ENCODE data around the gene DBX2.
"Not testable (repeated sequence)": the region's sequence is repeated elsewhere in the genome, so short reads cannot be mapped to it uniquely, and the experiment has no call there.

The DBX2 gene

GRCh38 chr12:45050751-45051571, at the start of gene DBX2:
DBX2 (minus strand) TSS chr12:45051099; CDS start chr12:45050927, 172 bp downstream.
- DNase-seq, result no peak

DNA sequence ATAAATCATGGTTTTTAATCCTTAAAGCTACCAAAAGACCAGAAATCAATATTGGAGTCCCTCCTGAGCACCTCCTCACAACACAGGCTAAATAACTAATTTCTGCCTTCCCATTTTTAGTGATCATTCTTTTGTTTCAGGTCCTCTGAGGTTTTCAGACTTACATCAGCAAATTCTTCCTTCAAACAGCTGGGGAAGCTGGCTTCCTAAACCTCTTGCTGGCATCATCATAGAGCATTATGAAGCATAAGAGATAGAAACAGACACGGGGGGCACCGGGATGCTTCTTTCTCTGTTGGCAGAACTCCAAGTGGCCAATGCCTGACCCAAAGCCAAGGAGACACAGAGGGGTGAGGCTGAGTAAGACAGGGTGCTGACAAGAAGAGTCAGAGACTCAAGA, 47.9 kb upstream of the DBX2 start:
- DNase-seq, result no peak

DNA sequence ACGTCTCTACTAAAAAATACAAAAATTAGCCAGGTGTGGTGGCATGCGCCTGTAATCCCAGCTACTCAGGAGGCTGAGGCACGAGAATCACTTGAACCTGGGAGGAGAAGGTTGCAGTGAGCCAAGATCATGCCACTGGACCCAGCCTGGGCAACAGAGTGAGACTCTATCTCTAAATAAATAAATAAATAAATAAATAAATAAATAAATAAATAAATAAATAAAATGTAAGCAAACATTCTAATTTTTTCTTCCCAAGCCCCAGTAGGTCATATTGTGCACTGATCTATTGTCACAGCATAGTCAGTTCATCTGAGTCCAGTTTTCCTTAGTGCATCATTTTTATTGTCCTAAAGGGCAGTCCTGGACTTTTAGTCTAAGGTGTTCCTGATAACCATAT, 44.5 kb upstream of the DBX2 start:
- DNase-seq, result not testable (repeated sequence)

DNA sequence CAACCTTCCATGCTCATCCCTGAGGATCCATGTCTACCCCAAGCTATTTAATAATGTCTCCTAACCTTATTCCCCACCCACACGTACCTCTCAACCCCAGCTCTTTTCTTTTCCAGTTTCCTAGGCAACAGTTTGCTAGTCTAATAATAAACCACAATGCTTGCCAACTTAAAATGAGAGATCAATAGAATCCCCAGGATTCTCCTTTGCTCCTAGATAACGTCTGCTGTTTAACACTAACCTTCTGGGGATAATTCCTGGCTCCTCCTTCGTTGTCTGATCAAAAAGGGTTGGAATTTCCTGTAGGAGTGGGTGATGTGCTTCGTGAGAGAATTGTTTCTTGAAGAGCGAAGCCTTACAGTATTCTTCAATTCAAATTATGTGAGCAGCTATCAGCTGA, 42.2 kb upstream of the DBX2 start:
- no peak for DNase-seq

GRCh38 chr12:45089411-45090075, 38.6 kb upstream of the DBX2 start:
- DNase-seq, result no peak

GRCh38 chr12:45088608-45089007, 37.7 kb upstream of the DBX2 start:
- no peak for DNase-seq

DNA sequence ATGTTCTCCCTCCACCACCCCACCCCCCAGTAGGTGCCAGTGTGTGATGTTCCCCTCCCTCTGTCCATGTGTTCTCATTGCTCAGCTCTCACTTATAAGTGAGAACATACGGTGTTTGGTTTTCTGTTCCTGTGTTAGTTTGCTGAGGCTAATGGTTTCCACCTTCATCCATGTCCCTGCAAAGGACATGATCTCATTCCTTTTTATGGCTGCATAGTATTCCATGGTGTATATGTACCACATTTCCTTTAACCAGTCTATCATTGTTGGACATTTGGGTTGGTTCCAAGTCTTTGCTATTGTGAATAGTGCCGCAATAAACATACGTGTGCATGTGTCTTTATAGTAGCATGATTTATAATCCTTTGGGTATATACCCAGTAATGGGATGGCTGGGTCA, 33.3 kb upstream of the DBX2 start:
- DNase-seq, result not testable (repeated sequence)

- no peak for DNase-seq
These were observed 26.4 kb upstream of the DBX2 start for GRCh38 chr12:45077251-45077650.

DNA sequence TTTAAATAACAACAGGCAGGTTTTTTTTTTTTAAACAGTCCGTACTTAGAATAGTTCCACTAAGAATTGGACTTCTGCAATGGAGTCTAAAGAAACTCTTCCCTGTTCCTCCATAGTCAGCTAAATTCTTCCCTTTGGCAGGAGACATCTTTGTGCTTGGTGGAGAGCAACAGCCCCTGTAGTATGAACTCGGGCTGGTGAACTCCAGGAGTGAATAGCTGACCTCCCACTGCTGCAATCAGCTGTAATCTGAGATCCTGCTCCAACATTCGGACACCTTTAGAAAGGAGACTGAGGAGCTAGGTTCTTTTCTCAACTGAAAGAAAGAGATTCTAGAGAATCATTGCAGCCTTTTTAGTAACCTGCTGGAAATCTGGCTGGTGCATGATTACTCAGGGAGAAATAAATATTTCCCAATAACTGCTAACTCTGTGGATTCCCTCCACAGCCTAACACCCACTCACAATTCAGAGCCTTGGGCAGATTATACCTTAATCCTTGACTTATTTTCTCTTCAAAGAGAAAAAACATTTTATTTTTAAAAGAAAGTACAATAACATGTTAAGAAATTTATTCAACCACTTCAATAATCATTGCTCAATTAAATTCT, 25.6 kb upstream of the DBX2 start:
- DNase-seq, result no peak

DNA sequence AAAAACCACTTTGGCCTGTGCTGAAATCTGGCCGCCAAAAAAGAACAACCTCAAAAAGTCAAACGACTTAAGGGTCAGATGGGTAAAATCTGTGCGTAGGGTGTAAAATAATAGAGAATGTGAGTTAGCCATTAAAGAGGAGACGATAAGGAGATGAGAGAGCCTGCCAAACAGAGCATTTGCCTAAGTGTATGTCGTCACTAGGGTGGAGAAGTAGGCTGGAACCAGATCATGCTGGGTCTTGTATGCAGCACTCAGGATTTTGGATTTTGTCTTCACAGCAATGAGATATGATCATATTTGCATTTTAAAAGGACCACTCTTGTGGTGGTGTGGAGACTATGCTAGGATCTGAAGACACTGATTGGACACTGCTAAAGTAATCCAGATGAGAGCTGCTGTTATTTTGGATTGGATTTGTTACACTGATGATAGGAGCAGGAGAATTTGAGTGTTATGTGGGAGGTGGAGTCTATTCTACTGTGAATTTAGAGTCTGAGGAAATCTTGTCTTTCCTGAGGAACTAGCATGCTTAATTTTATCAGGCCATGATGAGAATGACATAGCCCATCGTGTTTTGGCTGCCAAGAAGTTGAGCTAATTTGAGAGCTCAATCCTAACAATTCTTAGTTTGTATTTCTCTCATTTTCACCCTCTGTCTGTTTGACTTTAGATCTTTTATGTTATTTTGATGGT, 24.8 kb upstream of the DBX2 start:
- no peak for DNase-seq

GRCh38 chr12:45065125-45065626, 14.3 kb upstream of the DBX2 start:
- DNase-seq, result no peak

GRCh38 chr12:45060976-45061375, 10.1 kb upstream of the DBX2 start:
- DNase-seq, result no peak

DNA sequence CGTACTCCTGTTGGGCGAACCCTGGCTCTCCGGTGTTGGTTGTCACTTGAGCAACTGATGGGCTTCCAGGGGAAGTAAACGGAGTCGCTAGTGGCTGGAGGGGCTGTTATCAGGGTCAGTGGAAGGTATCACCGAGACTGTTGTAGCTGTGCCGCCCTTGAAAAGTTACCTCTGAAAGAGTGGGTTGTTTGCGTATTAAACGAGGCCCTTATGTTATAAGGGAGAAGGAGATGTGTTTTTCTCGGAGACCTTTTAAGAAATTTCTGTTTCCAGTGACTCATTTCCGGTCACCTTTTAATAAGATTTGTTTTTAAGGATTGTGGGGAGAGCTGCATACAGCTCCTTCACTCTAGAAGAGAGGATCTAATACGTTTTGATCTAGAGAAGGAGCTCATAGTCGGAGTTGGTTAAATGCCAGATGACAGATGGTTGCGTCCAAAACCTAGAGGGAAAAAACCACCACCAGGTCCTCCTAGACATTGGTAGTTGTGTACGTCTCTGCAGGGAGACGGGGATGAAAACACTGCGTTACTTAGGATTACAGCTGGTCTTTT, 750 bp upstream of the DBX2 start:
- no peak for DNase-seq

- no peak for DNase-seq
These were observed 768 bp downstream of the DBX2 start for GRCh38 chr12:45049912-45050750.

DNA sequence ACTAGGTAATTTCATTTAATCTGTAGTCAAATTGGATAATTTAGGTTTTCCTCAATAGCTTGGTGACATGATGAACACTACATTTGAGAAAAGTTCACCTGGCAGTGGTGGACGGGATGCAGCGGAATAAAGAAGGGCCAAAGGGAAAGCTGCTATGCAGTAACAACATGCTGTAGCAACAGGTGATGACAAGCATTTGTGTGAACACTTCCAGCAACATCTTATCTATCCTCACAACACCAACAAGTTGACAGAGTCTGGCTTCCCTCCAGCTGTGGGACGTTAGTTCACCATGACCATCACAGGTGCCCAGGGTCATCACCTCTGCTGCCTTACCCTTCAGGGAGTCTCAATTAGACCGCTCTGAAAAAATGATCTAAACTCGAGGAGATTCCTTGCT, 8.3 kb downstream of the DBX2 start:
- no peak for DNase-seq

DNA sequence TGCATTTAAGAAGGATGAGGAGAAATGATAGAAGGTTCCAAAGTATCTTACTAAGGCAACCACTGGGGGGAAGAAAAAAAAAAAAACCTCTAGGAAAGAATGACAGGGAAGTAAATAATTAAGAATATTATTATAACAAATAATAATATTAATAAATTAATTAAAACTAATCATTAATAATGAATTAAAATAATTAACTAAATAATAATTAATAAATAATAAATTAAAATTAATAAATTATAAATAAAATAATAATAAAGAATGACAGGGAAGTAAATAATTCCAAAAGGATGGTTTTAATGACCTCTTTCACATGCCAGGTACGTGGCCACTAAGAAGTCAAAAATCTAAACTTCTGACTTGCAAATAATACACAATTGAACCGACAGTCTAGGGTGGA, 9.9 kb downstream of the DBX2 start:
- DNase-seq, result no peak

GRCh38 chr12:45039757-45040156, 11.1 kb downstream of the DBX2 start:
- DNase-seq, result no peak

GRCh38 chr12:45034861-45035265, 16.0 kb downstream of the DBX2 start:
- DNase-seq, result no peak

GRCh38 chr12:45017916-45018315, 33.0 kb downstream of the DBX2 start:
- no peak for DNase-seq

GRCh38 chr12:45014396-45014795, 36.5 kb downstream of the DBX2 start:
- no peak for DNase-seq

GRCh38 chr12:45012749-45013148, 38.1 kb downstream of the DBX2 start:
- no peak for DNase-seq

DNA sequence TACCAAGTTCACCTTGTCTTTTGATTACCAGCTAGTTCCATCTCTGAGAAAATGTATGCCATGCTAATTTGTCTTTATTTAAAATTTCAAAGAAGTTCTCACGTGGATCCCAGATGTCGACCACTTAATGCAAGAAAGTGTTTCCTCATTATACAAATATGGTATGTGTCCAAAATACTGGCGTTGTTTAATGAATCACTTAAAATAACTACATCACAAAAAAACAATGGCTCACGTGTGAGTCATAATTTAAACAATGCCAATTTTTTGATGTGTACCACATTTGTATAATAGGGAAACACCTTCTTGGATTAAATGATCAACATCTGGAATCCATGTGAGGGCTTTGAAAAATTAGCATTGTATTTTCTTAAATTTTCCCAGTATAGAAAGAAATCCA, 40.8 kb downstream of the DBX2 start:
- no peak for DNase-seq
